ENCODE data around the gene TEX14. TPM values are rescaled to one million over a fixed set of nuclear protein-coding genes. Genes with fewer than 3 reads are reported as not detected.

The TEX14 gene
- total RNA-seq, 1 experiment from 2014 or later, result 0.31 TPM

DNA sequence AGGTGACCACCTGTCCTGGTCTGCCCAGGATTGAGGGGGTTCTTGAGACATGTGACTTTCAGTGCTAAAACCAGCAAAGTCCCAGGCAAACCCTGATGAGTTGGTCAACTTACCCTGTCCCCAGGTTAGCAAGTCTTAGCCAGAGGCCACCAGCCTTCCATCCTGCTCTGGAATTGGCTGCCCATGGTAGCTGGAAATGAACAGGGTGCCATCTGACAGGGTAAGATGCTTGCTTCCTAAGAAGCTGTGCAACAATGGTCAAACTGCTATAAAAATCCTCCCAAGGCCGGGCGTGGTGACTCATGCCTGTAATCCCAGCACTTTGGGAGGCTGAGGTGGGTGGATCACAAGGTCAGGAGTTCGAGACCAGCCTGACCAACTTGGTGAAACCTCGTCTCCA is 154.6 kb downstream of the TEX14 start:
- Mint-ChIP-seq H3K27ac (no peak overlapping the region), H3K27me3 (ENCODE audit: low read depth) (peaks cover 34% of the 10 kb centered on the region), H3K4me1 (peaks cover 27 to 31% of the 10 kb centered on the region in 2 experiments), H3K36me3 (ENCODE audit: insufficient read depth in 1 of 3, low read depth in 3 of 3) (no peaks in the 10 kb centered on the region), H3K4me3 (no peak overlapping the region), H3K9me3 (no peaks in the 10 kb centered on the region)
- Histone ChIP-seq H2AK5ac (ENCODE audit: insufficient read length, low read length) (no peak overlapping the region), H3K23ac (ENCODE audit: insufficient read length, low read depth, low read length) (no peak overlapping the region), H3K4me2 (ENCODE audit: insufficient read depth, insufficient read length, low read length) (no peak overlapping the region), H3K56ac (ENCODE audit: insufficient read length, low read depth, low read length) (no peak overlapping the region), H3K27ac (ENCODE audit: insufficient read length, low read depth, low read length) (no peak overlapping the region), H2BK20ac (ENCODE audit: low read depth, low read length, poor library complexity, severe bottlenecking) (no peak overlapping the region), H3K9me3 (ENCODE audit: control insufficient read depth, low read depth, low read length) (no peaks in the 10 kb centered on the region), H3K79me1 (ENCODE audit: insufficient read depth, low read depth, low read length, poor library complexity, severe bottlenecking) (no peaks in the 10 kb centered on the region), H2BK15ac (ENCODE audit: low read depth, low read length) (no peak overlapping the region), H3K18ac (ENCODE audit: insufficient read length, low read depth, low read length) (no peak overlapping the region), H3T11ph (ENCODE audit: low read length) (no peak overlapping the region), H3K23me2 (ENCODE audit: insufficient read length, low read depth, low read length, poor library complexity, severe bottlenecking) (no peaks in the 10 kb centered on the region), H2BK5ac (ENCODE audit: insufficient read length, low read length) (no peak overlapping the region), H3K14ac (ENCODE audit: insufficient read depth, low read length) (no peak overlapping the region), H4K91ac (ENCODE audit: insufficient read length, low read depth, low read length) (no peak overlapping the region), H3K79me2 (ENCODE audit: insufficient read depth, low read length) (no peaks in the 10 kb centered on the region), H3K4ac (ENCODE audit: low read depth, low read length) (no peak overlapping the region), H4K8ac (replicated peaks; ENCODE audit: insufficient read length, low read depth, low read length) (no peak overlapping the region), H2AFZ (ENCODE audit: low read length) (no peak overlapping the region), H3K9ac (ENCODE audit: extremely low read depth, insufficient read length, low read length) (no peak overlapping the region), H3K4me1 (ENCODE audit: insufficient read depth, low read length) (0 out of 2 replicates have a peak, but pooled peaks cover 2% of the 10 kb centered on the region), H2BK120ac (ENCODE audit: low read depth, low read length, poor library complexity, severe bottlenecking) (no peak overlapping the region), H2BK12ac (ENCODE audit: insufficient read length, low read depth, low read length) (no peak overlapping the region), H4K5ac (ENCODE audit: insufficient read length, low read depth, low read length) (no peak overlapping the region), H3K27me3 (ENCODE audit: insufficient read depth, low read length) (no peaks in the 10 kb centered on the region), H4K20me1 (ENCODE audit: control insufficient read depth, insufficient read depth, insufficient read length) (no peaks in the 10 kb centered on the region)
- DNase-seq, result no peak
- WGBS (ENCODE audit: extremely low coverage, insufficient read length, low lambda C conversion rate), result no CpG with 5 or more reads among the region's 4 CpGs
- TF ChIP-seq, protein P1, sequence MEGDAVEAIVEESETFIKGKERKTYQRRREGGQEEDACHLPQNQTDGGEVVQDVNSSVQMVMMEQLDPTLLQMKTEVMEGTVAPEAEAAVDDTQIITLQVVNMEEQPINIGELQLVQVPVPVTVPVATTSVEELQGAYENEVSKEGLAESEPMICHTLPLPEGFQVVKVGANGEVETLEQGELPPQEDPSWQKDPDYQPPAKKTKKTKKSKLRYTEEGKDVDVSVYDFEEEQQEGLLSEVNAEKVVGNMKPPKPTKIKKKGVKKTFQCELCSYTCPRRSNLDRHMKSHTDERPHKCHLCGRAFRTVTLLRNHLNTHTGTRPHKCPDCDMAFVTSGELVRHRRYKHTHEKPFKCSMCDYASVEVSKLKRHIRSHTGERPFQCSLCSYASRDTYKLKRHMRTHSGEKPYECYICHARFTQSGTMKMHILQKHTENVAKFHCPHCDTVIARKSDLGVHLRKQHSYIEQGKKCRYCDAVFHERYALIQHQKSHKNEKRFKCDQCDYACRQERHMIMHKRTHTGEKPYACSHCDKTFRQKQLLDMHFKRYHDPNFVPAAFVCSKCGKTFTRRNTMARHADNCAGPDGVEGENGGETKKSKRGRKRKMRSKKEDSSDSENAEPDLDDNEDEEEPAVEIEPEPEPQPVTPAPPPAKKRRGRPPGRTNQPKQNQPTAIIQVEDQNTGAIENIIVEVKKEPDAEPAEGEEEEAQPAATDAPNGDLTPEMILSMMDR (conservative IDR thresholded peaks at IDR 0.05), result no peak
